Fibroblast of pulmonary artery (primary cell): ENCODE results near the gene PCDHGC3.
A peak's percentile ranks its signal among the peaks of the same experiment; 100 is the strongest.

Source experiments
- DNase-seq: peaks from one replicate; pipeline ENCODE4 v3.0.0-alpha.2; 2010; ENCODE audit warnings: low read depth
- H3K4me3 ChIP-seq: replicated peaks from 2 replicates; pipeline ENCODE4 v1.5.1; 2011; ENCODE audit warnings: low read depth, mild to moderate bottlenecking, control low read depth, low read length, moderate library complexity
- CTCF ChIP-seq: IDR thresholded peaks from 2 replicates; pipeline ENCODE4 v1.5.1; 2011; ENCODE audit warnings: mild to moderate bottlenecking, control low read depth, low read length, inconsistent platforms; ENCODE audit errors: missing control alignments

Gene PCDHGC3

GRCh38 chr5:141477815-141478214 lies 2.0 kb downstream of the PCDHGC3 start:
- DNase-seq = peak; percentile 20
- no peak for TF ChIP-seq CTCF
- H3K4me3 ChIP-seq = peak overlapping the region; percentile 74

GRCh38 chr5:141478321-141478945 lies 2.7 kb downstream of the PCDHGC3 start:
- peak overlapping the region; percentile 74 for H3K4me3 ChIP-seq
- TF ChIP-seq CTCF = peak; percentile 20
- no peak for DNase-seq

- H3K4me3 ChIP-seq = no peak overlapping the region
- no peak for TF ChIP-seq CTCF
- peak; percentile 50 for DNase-seq
These were observed 4.0 kb downstream of the PCDHGC3 start for GRCh38 chr5:141479776-141480175.

GRCh38 chr5:141483902-141484301 lies 8.1 kb downstream of the PCDHGC3 start:
- TF ChIP-seq CTCF = no peak
- no peak for DNase-seq
- H3K4me3 ChIP-seq = no peak overlapping the region

GRCh38 chr5:141484310-141484640 lies 8.5 kb downstream of the PCDHGC3 start:
- DNase-seq = no peak
- no peak for TF ChIP-seq CTCF
- H3K4me3 ChIP-seq = no peak overlapping the region

GRCh38 chr5:141484641-141485311 lies 9.0 kb downstream of the PCDHGC3 start, which contains the start of gene PCDHGC4:
Gene PCDHGC4, plus strand, starts transcription at chr5:141485030. Its CDS starts 144 bp downstream, at chr5:141485174.
- peak within 1 kb of the TSS; percentile 24 for H3K4me3 ChIP-seq
- DNase-seq = no peak
- TF ChIP-seq CTCF = no peak
